Measurements from ENCODE around the gene PGAP1.

DNA sequence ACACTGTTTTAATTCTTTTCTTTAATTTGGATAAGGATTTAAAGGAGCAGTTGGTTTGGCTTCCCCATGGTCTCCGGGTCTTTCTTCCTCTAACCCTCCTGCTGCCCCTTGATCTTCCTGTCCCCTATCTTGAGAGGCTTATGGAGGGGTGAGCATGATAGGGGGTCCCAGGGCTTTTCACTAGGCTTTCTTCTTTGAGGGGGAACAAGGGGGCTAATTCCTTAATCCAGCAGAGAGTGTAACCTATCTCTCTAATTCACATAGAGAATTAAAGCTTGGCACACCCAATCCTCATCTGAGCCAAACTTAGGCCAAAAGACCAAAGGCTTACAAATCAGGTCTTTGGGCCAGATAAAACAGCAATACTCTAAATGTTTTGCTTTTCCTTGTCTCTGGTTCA, 95.8 kb downstream of the PGAP1 start:
- TF ChIP-seq CTCF (IDR thresholded peaks at IDR 0.05 in 2 of 3, conservative IDR thresholded peaks at IDR 0.05 in 1 of 3; ENCODE audit: borderline replicate concordance in 1 of 3, insufficient read depth in 1 of 3, low read depth in 2 of 3, low read length in 2 of 3) (no peak), EZH2 (IDR thresholded peaks at IDR 0.05) (no peak), ZNF274 (IDR thresholded peaks at IDR 0.05; ENCODE audit: low read depth, low read length) (no peak), MAX (IDR thresholded peaks at IDR 0.05) (no peak), EZH2phosphoT487 (IDR thresholded peaks at IDR 0.05; ENCODE audit: borderline replicate concordance) (no peak)
